BE2C (cell line): Measurements from ENCODE around the gene POLQ.

Source experiments
- DNase-seq: peaks from one replicate; pipeline ENCODE4 v3.0.0-alpha.2; 2020
- H3K27me3 ChIP-seq: fragments of 250-450 bp; sonication (Bioruptor Pico); 2 replicates; pipeline ENCODE4 v1.5.1; 2020; ENCODE audit warnings: mild to moderate bottlenecking
- H3K36me3 ChIP-seq: fragments of 250-450 bp; sonication (Bioruptor Pico); 2 replicates; pipeline ENCODE4 v1.5.1; 2020; ENCODE audit warnings: mild to moderate bottlenecking
- H3K4me1 ChIP-seq: fragments of 250-450 bp; sonication (Bioruptor Pico); 2 replicates; pipeline ENCODE4 v1.5.1; 2020
- H3K4me3 ChIP-seq: 2 replicates; pipeline ENCODE4 v1.5.1; 2011; ENCODE audit warnings: low read depth, low read length
- H3K9me3 ChIP-seq: fragments of 250-450 bp; sonication (Bioruptor Pico); 2 replicates; pipeline ENCODE4 v1.5.1; 2020
- TF ChIP-seq, protein P1 (sequence below): IDR thresholded peaks from 2 replicates; pipeline ENCODE4 v1.5.1; 2012; ENCODE audit warnings: mild to moderate bottlenecking, low read depth, low read length

POLQ gene

DNA sequence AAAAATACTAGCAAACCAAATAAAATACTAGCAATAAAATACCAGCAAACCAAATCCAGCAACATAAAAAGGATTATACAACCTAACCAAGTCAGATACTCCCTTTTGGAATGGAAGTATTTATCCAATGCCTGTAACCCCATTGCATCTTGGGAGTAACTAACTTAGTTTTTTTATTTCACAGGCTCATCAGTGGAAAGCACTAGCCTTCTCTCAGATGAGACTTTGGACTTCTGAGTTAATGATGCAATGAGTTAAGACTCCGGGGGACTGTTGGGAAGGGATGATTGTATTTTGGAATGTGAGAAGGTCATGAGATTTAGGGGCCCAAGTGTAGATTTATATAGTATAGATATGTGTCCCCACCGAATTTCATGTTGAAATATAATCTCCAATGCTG is 41.2 kb downstream of the POLQ start:
- peaks cover 7% of the 10 kb centered on the region for H3K36me3 ChIP-seq
- no peaks in the 10 kb centered on the region for H3K4me1 ChIP-seq
- no peaks in the 10 kb centered on the region for H3K27me3 ChIP-seq
- TF ChIP-seq, protein P1, sequence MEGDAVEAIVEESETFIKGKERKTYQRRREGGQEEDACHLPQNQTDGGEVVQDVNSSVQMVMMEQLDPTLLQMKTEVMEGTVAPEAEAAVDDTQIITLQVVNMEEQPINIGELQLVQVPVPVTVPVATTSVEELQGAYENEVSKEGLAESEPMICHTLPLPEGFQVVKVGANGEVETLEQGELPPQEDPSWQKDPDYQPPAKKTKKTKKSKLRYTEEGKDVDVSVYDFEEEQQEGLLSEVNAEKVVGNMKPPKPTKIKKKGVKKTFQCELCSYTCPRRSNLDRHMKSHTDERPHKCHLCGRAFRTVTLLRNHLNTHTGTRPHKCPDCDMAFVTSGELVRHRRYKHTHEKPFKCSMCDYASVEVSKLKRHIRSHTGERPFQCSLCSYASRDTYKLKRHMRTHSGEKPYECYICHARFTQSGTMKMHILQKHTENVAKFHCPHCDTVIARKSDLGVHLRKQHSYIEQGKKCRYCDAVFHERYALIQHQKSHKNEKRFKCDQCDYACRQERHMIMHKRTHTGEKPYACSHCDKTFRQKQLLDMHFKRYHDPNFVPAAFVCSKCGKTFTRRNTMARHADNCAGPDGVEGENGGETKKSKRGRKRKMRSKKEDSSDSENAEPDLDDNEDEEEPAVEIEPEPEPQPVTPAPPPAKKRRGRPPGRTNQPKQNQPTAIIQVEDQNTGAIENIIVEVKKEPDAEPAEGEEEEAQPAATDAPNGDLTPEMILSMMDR: no peak
- H3K4me3 ChIP-seq: no peak overlapping the region
- no peaks in the 10 kb centered on the region; the same call in 1 of the 2 replicates for H3K9me3 ChIP-seq
- no peak for DNase-seq

DNA sequence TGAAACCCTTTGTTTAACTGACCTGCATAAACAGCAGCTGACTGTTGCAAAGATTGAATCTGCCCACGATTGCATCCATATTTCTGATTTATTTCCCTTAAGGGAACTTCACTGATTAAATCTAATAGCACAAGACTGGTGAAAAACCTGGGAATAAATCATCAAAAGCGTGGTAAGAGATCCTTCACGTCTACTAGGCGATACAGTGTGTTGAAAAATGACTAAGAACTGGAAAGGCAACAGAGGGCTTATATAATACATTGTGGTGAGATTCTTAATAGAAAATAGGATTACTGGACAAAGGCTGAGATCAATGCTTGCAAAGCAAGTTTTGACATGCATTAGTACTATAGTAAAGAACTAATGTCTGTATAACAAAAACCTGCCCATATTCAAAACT is 49.0 kb downstream of the POLQ start:
- H3K4me3 ChIP-seq: no peak overlapping the region
- TF ChIP-seq, protein P1: no peak
- H3K36me3 ChIP-seq: peaks cover 7% of the 10 kb centered on the region
- no peaks in the 10 kb centered on the region for H3K27me3 ChIP-seq
- DNase-seq: no peak
- H3K9me3 ChIP-seq: no peaks in the 10 kb centered on the region
- no peaks in the 10 kb centered on the region for H3K4me1 ChIP-seq

DNA sequence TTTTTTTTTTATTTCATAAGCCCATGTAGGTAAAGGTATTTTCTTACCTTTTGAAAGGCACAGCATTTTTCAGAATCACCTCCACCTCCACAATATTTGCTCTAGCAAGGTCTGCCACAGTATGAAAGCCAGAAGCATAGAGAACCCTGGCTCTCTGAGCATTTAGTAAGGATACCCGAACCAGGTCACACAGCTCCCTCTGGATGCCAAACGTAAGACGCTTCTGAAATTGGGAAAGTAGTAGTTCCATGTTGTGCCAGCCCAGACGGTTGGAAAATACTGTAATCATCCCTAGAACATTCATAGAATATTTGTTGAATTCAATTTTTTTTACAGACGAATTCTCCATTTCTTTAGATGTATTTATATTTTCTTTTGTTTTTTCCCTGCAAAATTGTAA is 52.4 kb downstream of the POLQ start:
- no peaks in the 10 kb centered on the region for H3K9me3 ChIP-seq
- no peaks in the 10 kb centered on the region for H3K27me3 ChIP-seq
- no peak overlapping the region for H3K4me3 ChIP-seq
- H3K4me1 ChIP-seq: no peaks in the 10 kb centered on the region
- no peak for DNase-seq
- TF ChIP-seq, protein P1: no peak
- H3K36me3 ChIP-seq: peaks cover 25% of the 10 kb centered on the region

- DNase-seq: no peak
- TF ChIP-seq, protein P1: no peak
- Histone ChIP-seq H3K36me3 (peaks cover 27% of the 10 kb centered on the region), H3K27me3 (no peaks in the 10 kb centered on the region), H3K4me3 (no peak overlapping the region), H3K9me3 (no peaks in the 10 kb centered on the region), H3K4me1 (no peaks in the 10 kb centered on the region)
Observed at GRCh38 chr3:121491683-121492320, 54.0 kb downstream of the POLQ start.

- TF ChIP-seq, protein P1: no peak
- Histone ChIP-seq H3K4me3 (no peak overlapping the region), H3K9me3 (no peaks in the 10 kb centered on the region), H3K4me1 (no peaks in the 10 kb centered on the region), H3K27me3 (no peaks in the 10 kb centered on the region), H3K36me3 (peaks cover 27% of the 10 kb centered on the region)
- no peak for DNase-seq
Observed at GRCh38 chr3:121490161-121490560, 55.6 kb downstream of the POLQ start.

GRCh38 chr3:121488628-121489027 is 57.2 kb downstream of the POLQ start:
- Histone ChIP-seq H3K4me3 (no peak overlapping the region), H3K36me3 (peaks cover 32% of the 10 kb centered on the region), H3K4me1 (no peaks in the 10 kb centered on the region), H3K9me3 (no peaks in the 10 kb centered on the region), H3K27me3 (no peaks in the 10 kb centered on the region)
- DNase-seq: no peak
- TF ChIP-seq, protein P1: no peak
